ENCODE data around the gene NLN.
"Not testable (repeated sequence)": the region's sequence is repeated elsewhere in the genome, so short reads cannot be mapped to it uniquely, and the experiment has no call there.

NLN gene

GRCh38 chr5:65732046-65732445 is 10.0 kb downstream of the NLN start:
- DNase-seq (ENCODE audit: low read depth), result not testable (repeated sequence)

GRCh38 chr5:65734196-65734775 is 12.3 kb downstream of the NLN start:
- DNase-seq (ENCODE audit: low read depth), result not testable (repeated sequence)

GRCh38 chr5:65734921-65735320 is 12.9 kb downstream of the NLN start:
- DNase-seq (ENCODE audit: low read depth), result no peak

- no peak for DNase-seq (ENCODE audit: low read depth)
Measured at GRCh38 chr5:65736011-65736410, 14.0 kb downstream of the NLN start.

GRCh38 chr5:65737842-65738241 is 15.8 kb downstream of the NLN start:
- no peak for DNase-seq (ENCODE audit: low read depth)

GRCh38 chr5:65738305-65738704 is 16.3 kb downstream of the NLN start:
- DNase-seq (ENCODE audit: low read depth), result no peak

GRCh38 chr5:65739162-65739561 is 17.2 kb downstream of the NLN start:
- DNase-seq (ENCODE audit: low read depth), result no peak

- DNase-seq (ENCODE audit: low read depth), result peak; percentile 72
Measured at GRCh38 chr5:65742565-65743231, 20.7 kb downstream of the NLN start.

- no peak for DNase-seq (ENCODE audit: low read depth)
Measured at GRCh38 chr5:65749221-65749844, 27.3 kb downstream of the NLN start.

GRCh38 chr5:65749956-65750355 is 28.0 kb downstream of the NLN start:
- no peak for DNase-seq (ENCODE audit: low read depth)

- no peak for DNase-seq (ENCODE audit: low read depth)
Measured at GRCh38 chr5:65750938-65751337, 28.9 kb downstream of the NLN start.

- no peak for DNase-seq (ENCODE audit: low read depth)
Measured at GRCh38 chr5:65753189-65753588, 31.2 kb downstream of the NLN start.

GRCh38 chr5:65758546-65759144 is 36.6 kb downstream of the NLN start:
- no peak for DNase-seq (ENCODE audit: low read depth)

- DNase-seq (ENCODE audit: low read depth), result no peak
Measured at GRCh38 chr5:65760504-65761275, 38.7 kb downstream of the NLN start.

GRCh38 chr5:65762234-65762633 is 40.2 kb downstream of the NLN start:
- DNase-seq (ENCODE audit: low read depth), result no peak

GRCh38 chr5:65765582-65765981 is 43.6 kb downstream of the NLN start:
- no peak for DNase-seq (ENCODE audit: low read depth)

- no peak for DNase-seq (ENCODE audit: low read depth)
Measured at GRCh38 chr5:65766175-65766574, 44.2 kb downstream of the NLN start.

GRCh38 chr5:65766781-65767180 is 44.8 kb downstream of the NLN start:
- no peak for DNase-seq (ENCODE audit: low read depth)

GRCh38 chr5:65767565-65767964 is 45.6 kb downstream of the NLN start:
- no peak for DNase-seq (ENCODE audit: low read depth)

- no peak for DNase-seq (ENCODE audit: low read depth)
Measured at GRCh38 chr5:65768723-65769346, 46.8 kb downstream of the NLN start.

- peak; percentile 79 for DNase-seq (ENCODE audit: low read depth)
Measured at GRCh38 chr5:65769539-65769938, 47.5 kb downstream of the NLN start.

GRCh38 chr5:65771266-65771665 is 49.3 kb downstream of the NLN start:
- no peak for DNase-seq (ENCODE audit: low read depth)
